Tongue (tissue), 2 donors: ENCODE results near the gene RET. TPM values are rescaled to one million over a fixed set of nuclear protein-coding genes. Genes with fewer than 3 reads are reported as not detected.

ENCODE experiments used
- DNase-seq: peaks from one replicate; pipeline ENCODE4 v3.0.0-alpha.2; 2015
- total RNA-seq: library from RNA; depleted of rRNA; stranded (reverse); fragments of >200 nt; gene quantifications from one replicate; pipeline ENCODE4 v1.2.3, GENCODE V29; 2014

The RET gene
- total RNA-seq, 1 donor from 2014 or later: 12.0 TPM

GRCh38 chr10:43121444-43121843 is 44.6 kb downstream of the RET start:
- DNase-seq: peak; percentile 38

GRCh38 chr10:43122096-43122495 is 45.2 kb downstream of the RET start:
- DNase-seq: no peak

- no peak for DNase-seq
Observed at GRCh38 chr10:43122826-43123225, 46.0 kb downstream of the RET start.

- no peak for DNase-seq
Observed at GRCh38 chr10:43123361-43124093, 46.7 kb downstream of the RET start.

GRCh38 chr10:43124094-43124521 is 47.2 kb downstream of the RET start:
- no peak for DNase-seq

- DNase-seq: no peak
Observed at GRCh38 chr10:43124574-43125273, 47.9 kb downstream of the RET start.

- no peak for DNase-seq
Observed at GRCh38 chr10:43125274-43125845, 48.5 kb downstream of the RET start.

- no peak for DNase-seq
Observed at GRCh38 chr10:43125881-43126731, 49.2 kb downstream of the RET start.

- DNase-seq: no peak
Observed at GRCh38 chr10:43126759-43127424, 50.0 kb downstream of the RET start.

GRCh38 chr10:43127442-43127841 is 50.6 kb downstream of the RET start:
- DNase-seq: no peak

- DNase-seq: no peak
Observed at GRCh38 chr10:43128331-43128730, 51.5 kb downstream of the RET start.

- DNase-seq: peak; percentile 51
Observed at GRCh38 chr10:43128958-43129706, 52.3 kb downstream of the RET start.

- no peak for DNase-seq
Observed at GRCh38 chr10:43130770-43131171, 53.9 kb downstream of the RET start.

- DNase-seq: no peak
Observed at GRCh38 chr10:43131256-43131655, 54.4 kb downstream of the RET start.

GRCh38 chr10:43131906-43132305 is 55.0 kb downstream of the RET start:
- DNase-seq: no peak

GRCh38 chr10:43132867-43133787 is 56.3 kb downstream of the RET start:
- DNase-seq: no peak

GRCh38 chr10:43134126-43134905 is 57.4 kb downstream of the RET start:
- no peak for DNase-seq

- no peak for DNase-seq
Observed at GRCh38 chr10:43135064-43135463, 58.2 kb downstream of the RET start.

GRCh38 chr10:43135656-43136055 is 58.8 kb downstream of the RET start:
- no peak for DNase-seq
